Activated naive CD4-positive, alpha-beta T cell treated with Interleukin-2 at 50 U/mL for 16 hours (primary cell): ENCODE measurements around the gene ATP6V0D1.
"Not testable (repeated sequence)": the region's sequence is repeated elsewhere in the genome, so short reads cannot be mapped to it uniquely, and the experiment has no call there.

ENCODE experiments used
- DNase-seq: peaks from one replicate; pipeline ENCODE4 v3.0.0-alpha.2; 2020

Gene ATP6V0D1

GRCh38 chr16:67480833-67481560, at the start of gene ATP6V0D1:
Gene ATP6V0D1 (minus strand): TSS chr16:67481157. CDS start chr16:67481086, 71 bp downstream.
- peak; percentile 99 for DNase-seq

DNA sequence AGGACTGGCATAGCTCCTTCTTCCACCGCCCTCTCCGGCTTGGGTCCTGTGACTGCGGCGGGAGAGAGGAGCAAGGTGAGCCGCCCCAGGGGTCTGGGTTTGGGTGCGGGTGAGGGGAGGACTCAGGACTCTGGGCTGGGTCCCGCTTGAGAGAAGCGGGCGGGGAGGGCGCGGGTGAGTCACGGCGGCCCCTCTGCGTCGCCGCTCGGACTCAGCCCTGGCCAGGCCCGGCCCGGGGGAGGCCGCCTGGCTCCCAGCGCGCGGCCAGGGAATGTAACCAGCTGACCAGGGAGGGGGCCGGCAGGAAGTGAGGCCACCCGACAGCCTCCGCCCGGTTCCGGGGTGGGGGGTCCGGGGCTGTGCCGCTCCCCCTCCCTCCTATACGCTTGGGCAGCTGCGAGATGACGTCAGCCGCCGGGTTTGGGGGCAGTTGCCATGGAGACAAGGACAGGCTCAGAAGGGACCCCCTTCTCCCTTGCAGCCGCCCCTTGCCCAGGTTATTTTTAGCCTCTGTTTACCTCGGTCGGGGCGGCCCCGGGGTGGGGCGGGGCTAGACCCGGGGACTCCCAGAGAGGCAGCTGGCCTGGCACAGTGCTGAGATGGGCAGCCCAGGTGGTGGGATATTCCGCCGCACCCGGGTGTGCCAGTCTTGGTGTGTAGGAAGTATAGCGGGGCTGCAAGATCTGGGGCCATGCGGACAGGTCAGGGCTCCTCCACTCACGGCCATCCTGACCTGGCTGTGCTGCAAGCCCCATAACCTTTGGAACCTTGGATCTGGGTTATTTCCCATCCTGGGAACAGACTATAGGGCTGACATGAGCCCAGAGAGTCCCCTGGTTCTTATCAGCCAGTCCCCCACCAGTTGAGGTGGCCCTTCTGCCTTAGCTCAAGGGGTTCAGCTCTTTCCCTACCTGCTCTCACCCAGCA, 49.3 kb upstream of the ATP6V0D1 start:
- no peak for DNase-seq

DNA sequence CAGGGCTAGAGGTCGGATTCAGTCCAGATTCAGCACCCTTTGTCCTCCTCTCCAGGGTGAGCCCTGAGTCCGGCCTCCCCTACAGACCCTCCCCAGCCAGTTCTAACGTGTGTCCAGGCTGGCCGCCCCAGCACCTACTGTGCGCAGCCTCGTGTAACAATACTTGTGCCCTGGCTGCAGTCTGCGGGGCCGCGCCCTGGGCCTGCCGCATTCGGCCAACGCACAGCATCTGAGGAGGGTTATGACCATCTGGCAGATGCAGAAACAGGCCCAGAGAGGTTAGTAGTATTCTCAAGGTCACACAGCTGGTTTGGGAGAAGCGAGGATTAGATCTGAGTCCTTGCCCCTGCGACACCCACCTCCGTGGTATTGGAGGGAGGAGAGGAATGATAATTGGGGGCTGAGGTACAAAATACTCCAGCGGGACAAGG, 48.6 kb upstream of the ATP6V0D1 start:
- no peak for DNase-seq

DNA sequence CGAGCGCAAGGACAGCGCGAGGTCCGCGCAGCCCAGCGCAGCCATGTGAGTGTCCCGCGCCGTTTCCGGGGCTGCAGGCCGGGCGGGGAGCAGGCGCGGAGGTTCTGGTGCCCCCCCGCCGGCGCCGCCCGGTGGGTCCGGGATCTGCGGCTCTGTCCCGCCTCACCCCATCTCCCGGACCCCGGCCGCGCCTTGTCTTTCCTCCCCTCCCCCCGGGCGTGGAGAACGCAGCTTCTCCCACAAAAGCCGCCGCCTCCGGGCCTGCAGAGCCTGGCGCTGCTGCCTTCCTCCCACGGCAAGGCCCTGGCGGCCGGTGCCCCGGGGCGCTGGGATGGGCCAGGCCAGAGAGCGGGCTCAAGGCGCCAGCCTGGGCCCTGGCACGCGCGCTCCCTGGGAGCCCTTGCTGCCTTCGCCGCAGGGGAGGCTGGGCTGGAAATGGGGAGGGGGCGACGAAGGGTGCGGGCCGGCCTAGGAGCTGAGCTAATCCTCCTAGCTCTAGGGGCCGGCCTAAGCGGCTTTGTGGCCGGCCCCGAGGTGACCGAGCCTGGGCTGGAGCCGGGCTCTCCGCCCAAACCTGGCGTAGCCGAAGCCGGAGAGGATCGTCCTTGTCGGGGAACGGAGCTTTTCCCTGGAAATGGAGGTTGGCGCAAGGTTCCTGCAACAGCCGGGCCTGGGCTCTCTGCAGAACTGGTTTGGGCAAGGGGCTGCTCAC, 48.1 kb upstream of the ATP6V0D1 start:
- peak; percentile 29 for DNase-seq

GRCh38 chr16:67528222-67528869, 47.4 kb upstream of the ATP6V0D1 start, which contains the start of gene RIPOR1:
Gene RIPOR1 (plus strand): TSS chr16:67528829. CDS start chr16:67538447, 9,618 bp downstream.
- peak; percentile 52 for DNase-seq

GRCh38 chr16:67526149-67526791, 45.3 kb upstream of the ATP6V0D1 start:
- no peak for DNase-seq

GRCh38 chr16:67525176-67525860, 44.4 kb upstream of the ATP6V0D1 start:
- no peak for DNase-seq

GRCh38 chr16:67521095-67521804, 40.3 kb upstream of the ATP6V0D1 start:
- peak; percentile 98 for DNase-seq

GRCh38 chr16:67519242-67519641, 38.3 kb upstream of the ATP6V0D1 start:
- DNase-seq: no peak

GRCh38 chr16:67518676-67519075, 37.7 kb upstream of the ATP6V0D1 start:
- no peak for DNase-seq

DNA sequence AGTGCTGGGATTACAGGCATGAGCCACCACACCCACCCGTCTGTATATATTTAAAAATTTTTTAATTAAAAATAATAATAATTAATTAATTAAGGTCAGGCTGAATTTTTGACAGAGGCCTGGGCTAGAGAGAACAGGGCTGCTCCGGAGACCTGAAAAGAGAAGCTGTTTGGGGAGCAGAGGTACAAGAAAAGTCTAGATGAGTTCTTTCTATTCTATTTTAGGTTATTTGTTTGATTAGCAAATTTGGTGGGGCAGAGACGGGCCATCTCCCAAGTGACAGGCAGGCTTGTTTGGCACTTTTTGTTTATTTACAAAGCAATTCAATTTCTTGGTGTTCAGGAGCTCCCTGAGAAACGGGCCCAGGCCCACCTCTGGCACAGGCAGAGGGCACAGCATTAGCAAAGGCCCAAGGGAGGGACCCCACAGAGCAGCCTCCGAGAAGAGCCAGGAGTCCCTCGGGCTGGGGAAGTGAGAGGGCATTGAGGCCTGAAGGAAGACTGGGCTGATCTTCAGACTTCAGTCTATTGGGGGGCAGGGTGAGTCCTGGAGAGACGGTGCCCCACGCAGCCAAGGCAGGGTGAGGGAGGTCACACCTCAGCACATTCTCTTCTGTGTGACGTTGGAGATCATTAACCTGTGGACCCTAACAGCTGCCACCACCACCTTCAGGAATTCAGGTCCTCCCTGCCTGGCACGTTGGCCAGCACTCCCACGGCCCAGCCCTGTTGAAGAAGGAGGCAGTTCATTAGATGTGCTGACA, 36.9 kb upstream of the ATP6V0D1 start:
- DNase-seq: no peak

DNA sequence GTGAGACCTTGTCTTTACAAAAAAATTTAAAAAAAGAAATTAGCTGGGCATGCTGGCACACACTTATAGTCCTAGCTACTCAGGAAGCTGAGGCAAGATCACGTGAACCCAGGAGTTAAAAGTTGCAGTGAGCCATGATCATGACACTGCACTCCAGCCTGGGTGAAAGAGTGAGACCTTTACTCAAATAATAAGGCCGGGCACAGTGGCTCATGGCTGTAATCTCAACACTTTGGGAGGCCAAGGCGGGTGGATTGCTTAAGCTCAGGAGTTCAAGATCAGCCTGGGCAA, 36.1 kb upstream of the ATP6V0D1 start:
- DNase-seq: no peak

DNA sequence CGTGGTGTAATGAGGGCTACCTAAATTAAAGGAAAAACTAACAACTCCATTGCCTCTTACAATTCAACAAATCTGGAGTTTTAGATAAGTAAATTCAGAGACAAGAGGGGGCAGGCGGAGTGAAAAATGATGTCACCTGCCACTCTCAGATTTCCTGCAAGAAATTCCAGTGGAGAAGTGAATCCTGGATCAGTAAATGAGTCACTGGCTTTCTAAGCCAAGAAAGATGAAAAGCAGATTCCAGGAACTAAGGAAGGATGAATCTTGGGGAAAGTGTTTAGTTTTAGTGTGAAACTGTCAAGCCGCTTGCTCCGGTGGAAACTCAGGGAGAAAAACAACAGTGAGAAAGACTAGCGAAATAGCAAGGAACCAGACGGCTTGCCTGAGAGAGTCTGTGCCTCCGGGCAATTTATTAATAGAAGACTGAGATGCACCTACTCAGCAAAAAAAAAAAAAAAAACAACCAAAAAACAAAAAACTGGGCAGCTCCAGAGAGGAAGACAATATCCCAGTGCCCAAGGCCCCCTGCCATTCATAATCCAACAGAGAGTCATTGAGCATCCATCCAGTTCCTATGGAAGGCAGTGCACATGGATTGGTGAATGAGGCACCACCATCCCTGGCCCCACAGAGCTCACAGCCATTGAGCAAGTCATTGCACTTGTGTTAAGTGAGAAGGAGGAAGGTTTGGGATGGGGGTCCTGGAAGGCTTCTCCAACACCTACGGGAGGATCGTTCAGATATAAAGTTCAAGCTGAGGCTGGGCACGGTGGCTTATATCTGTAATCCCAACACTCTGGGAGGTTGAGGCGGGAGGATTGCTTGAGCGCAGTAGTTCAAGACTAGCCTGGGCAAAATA, 35.6 kb upstream of the ATP6V0D1 start:
- no peak for DNase-seq

DNA sequence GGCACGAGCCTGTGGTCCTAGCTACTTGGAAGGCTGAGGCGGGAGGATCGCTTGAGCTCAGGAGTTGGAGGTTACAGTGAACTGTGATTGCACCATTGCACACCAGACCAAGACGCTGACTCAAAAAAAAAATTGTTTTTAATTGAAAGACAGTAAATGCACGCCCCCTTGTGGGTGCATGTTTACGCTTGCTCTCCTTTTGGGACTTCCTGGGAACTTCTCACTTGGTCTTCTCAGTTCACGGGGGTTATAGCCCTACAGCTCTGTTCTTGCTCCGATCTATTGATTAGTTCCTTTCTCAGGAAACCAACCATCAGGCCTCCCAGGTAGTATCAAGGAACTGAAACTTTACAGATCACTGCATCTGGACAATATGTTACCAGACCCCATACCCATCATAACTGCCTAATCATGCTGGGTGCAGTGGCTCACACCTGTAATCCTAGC, 33.4 kb upstream of the ATP6V0D1 start:
- DNase-seq: peak; percentile 81

DNA sequence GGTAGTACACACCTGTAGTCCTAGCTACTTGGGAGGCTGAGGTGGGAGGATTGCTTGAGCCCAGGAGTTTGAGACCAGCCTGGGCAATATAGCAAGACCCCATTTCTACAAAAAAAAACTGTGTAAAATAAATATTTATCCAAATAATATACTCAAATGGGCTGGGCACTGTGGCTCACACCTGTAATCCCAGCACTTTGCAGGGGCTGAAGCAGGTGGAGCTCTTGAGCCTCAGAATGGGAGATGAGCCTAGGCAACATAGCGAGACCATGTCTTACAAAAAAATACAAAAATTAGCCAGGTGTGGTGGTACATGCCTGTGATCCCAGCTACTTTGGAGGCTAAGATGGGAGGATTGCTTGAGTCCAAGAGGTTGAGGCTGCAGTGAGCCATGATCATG, 32.9 kb upstream of the ATP6V0D1 start:
- not testable (repeated sequence) for DNase-seq

GRCh38 chr16:67509016-67509415, 28.1 kb upstream of the ATP6V0D1 start:
- no peak for DNase-seq

DNA sequence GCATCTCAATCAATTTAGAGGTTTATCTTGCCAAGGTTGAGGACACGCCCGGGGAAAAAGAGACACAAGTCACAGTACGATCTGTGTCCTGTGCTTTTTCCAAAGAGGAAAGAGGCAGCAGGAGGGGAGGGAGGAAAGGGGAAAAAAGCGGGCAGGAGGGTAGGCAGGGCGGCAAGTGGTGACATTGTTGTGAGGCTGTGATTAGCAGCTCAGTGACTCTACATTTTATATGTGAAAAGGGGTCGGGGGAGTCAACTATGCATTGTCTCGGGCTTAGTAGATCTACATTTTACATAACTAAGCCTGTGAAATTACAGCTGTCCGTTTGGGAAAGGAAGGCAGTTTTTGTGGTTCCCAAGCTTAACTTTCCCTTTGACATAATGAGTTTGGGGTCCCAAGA, 25.5 kb upstream of the ATP6V0D1 start:
- DNase-seq: no peak

- DNase-seq: peak; percentile 32
Observed at GRCh38 chr16:67504031-67505021, 23.4 kb upstream of the ATP6V0D1 start.
